Peyer's patch (tissue), 4 donors: ENCODE results near the gene TP73.

Experiments used
- CTCF ChIP-seq, 6 experiments: fragments of 450-650 bp in 4 of 6; fragments of 200-600 bp in 2 of 6; sonication (generic) in 1 of 6; IDR thresholded peaks; one replicate each; pipeline ENCODE4 v1.5.1; 2017 to 2019; ENCODE audit warnings: antibody characterized with exemption in 6 of 6, mild to moderate bottlenecking in 3 of 6, moderate library complexity in 1 of 6
- POLR2A ChIP-seq, 2 donors: fragments of 450-650 bp; IDR thresholded peaks; one replicate each; pipeline ENCODE4 v1.5.1; 2017; ENCODE audit warnings: antibody characterized with exemption in 2 of 2, mild to moderate bottlenecking in 2 of 2, moderate library complexity in 2 of 2

DNA sequence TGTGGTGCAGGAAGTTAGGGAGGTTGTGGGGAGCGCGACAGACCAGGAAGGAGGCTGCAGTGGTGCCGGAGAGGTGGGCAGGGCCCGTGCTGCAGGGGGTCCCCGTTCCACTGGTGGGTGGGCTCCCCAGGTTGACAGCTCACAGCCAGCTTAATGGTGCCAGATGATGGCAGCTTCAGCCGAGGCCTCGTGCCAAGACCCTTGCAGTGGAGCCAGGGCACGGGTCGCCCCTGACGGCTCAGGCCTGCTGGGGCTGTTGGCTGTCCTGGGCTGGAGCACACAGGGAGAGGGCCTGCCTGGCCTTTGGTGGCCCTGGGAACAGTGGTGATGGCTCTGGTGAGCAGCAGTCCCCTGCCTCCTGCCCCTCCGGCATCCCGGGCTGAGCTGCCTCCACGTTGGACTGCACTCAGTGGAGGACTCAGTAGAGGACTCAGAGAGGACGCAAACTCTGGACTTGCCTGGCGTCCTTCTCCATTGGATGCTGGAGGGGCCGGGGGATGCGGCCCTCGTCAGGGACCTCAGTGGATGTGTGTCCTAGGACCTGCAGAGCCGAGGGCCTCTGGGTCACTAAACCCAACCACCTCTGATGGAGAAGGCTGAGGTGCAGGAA, 53.1 kb downstream of the TP73 start:
- TF ChIP-seq CTCF (IDR thresholded peaks at IDR 0.05) = no peak
- no peak for TF ChIP-seq POLR2A (IDR thresholded peaks at IDR 0.05)
